Peyer's patch (tissue), 4 donors: ENCODE results near the gene PCYT1A. TPM values are rescaled to one million over a fixed set of nuclear protein-coding genes. Genes with fewer than 3 reads are reported as not detected.
"Not testable (repeated sequence)": the region's sequence is repeated elsewhere in the genome, so short reads cannot be mapped to it uniquely, and the experiment has no call there.

Experiments
- DNase-seq, 3 donors: peaks; one replicate each; pipeline ENCODE4 v3.0.0-alpha.2; 2017 to 2019
- H3K27ac ChIP-seq, 4 donors: fragments of 200-600 bp; sonication (generic); one replicate each; pipeline ENCODE4 v1.5.1; 2016 to 2019
- H3K27me3 ChIP-seq, 2 donors: fragments of 200-600 bp; sonication (generic); one replicate each; pipeline ENCODE4 v1.5.1; 2019
- H3K36me3 ChIP-seq, 3 donors: fragments of 200-600 bp; sonication (generic); one replicate each; pipeline ENCODE4 v1.5.1; 2016 to 2019
- H3K4me1 ChIP-seq, 4 donors: fragments of 200-600 bp; sonication (generic); one replicate each; pipeline ENCODE4 v1.5.1; 2016 to 2019
- H3K4me3 ChIP-seq, 4 donors: fragments of 200-600 bp; sonication (generic); 1 replicate in 3 of 4; 2 replicates in 1 of 4; pipeline ENCODE4 v1.5.1; 2016 to 2019; ENCODE audit warnings: mild to moderate bottlenecking in 1 of 4
- H3K9me3 ChIP-seq, 4 donors: fragments of 200-600 bp; sonication (generic); one replicate each; pipeline ENCODE4 v1.5.1; 2016 to 2019; ENCODE audit warnings: mild to moderate bottlenecking in 1 of 4
- CTCF ChIP-seq, 6 experiments: fragments of 450-650 bp in 4 of 6; fragments of 200-600 bp in 2 of 6; sonication (generic) in 1 of 6; IDR thresholded peaks; one replicate each; pipeline ENCODE4 v1.5.1; 2017 to 2019; ENCODE audit warnings: antibody characterized with exemption in 6 of 6, mild to moderate bottlenecking in 3 of 6, moderate library complexity in 1 of 6
- POLR2A ChIP-seq, 2 donors: fragments of 450-650 bp; IDR thresholded peaks; one replicate each; pipeline ENCODE4 v1.5.1; 2017; ENCODE audit warnings: antibody characterized with exemption in 2 of 2, mild to moderate bottlenecking in 2 of 2, moderate library complexity in 2 of 2
- small RNA-seq, 2 donors: library from RNA; depleted of rRNA; stranded (forward); fragments of <200 nt; gene quantifications; one replicate each; pipeline ENCODE3, GENCODE V24; 2016
- total RNA-seq, 4 donors: library from RNA; depleted of rRNA; stranded (reverse); fragments of >200 nt; gene quantifications; one replicate each; pipeline ENCODE4 v1.1.0, GENCODE V29; 2016

Gene PCYT1A
- total RNA-seq, 4 donors from 2014 or later: 168 to 211 (median 177) TPM

GRCh38 chr3:196186651-196187573 lies 100.6 kb downstream of the PCYT1A start:
- Histone ChIP-seq H3K36me3 (no peaks in the 10 kb centered on the region), H3K9me3 (no peaks in the 10 kb centered on the region), H3K27ac (peak overlapping the region; percentile 22 to 73 (median 38)), H3K4me1 (peaks cover 0 to 24% (median 8%) of the 10 kb centered on the region in 4 donors), H3K27me3 (no peaks in the 10 kb centered on the region), H3K4me3 (peak overlapping the region in 1 of 4 donors; percentile 23)
- DNase-seq: peak in 2 of 3 donors; percentile 62 to 80
- no peak for TF ChIP-seq POLR2A (IDR thresholded peaks at IDR 0.05)
- TF ChIP-seq CTCF (IDR thresholded peaks at IDR 0.05): no peak

GRCh38 chr3:196184881-196185280 lies 102.6 kb downstream of the PCYT1A start:
- TF ChIP-seq CTCF (IDR thresholded peaks at IDR 0.05) (no peak), POLR2A (IDR thresholded peaks at IDR 0.05) (no peak)
- no peaks in the 10 kb centered on the region for H3K27me3 ChIP-seq

GRCh38 chr3:196184169-196184432 lies 103.4 kb downstream of the PCYT1A start:
- H3K36me3 ChIP-seq, H3K27me3 ChIP-seq, DNase-seq, H3K9me3 ChIP-seq, H3K4me3 ChIP-seq: not testable (repeated sequence)
- H3K27ac ChIP-seq: peak overlapping the region in 3 of 4 donors; percentile 9 to 87 (median 71)
- peaks cover 4 to 42% (median 16%) of the 10 kb centered on the region in 4 donors for H3K4me1 ChIP-seq

More at GRCh38 chr3:196184881-196185280, 102.6 kb downstream of the PCYT1A start:
- no peak for DNase-seq
- Histone ChIP-seq H3K4me3 (no peak overlapping the region), H3K9me3 (no peaks in the 10 kb centered on the region), H3K4me1 (peaks cover 2 to 36% (median 11%) of the 10 kb centered on the region in 4 donors), H3K36me3 (no peaks in the 10 kb centered on the region), H3K27ac (no peak overlapping the region)

GRCh38 chr3:196181127-196181546 lies 106.4 kb downstream of the PCYT1A start:
- no peak overlapping the region for H3K4me3 ChIP-seq
- peak overlapping the region in 3 of 4 donors; percentile 2 to 40 (median 16) for H3K27ac ChIP-seq
- DNase-seq: no peak
- H3K36me3 ChIP-seq: no peaks in the 10 kb centered on the region
- H3K9me3 ChIP-seq: no peaks in the 10 kb centered on the region
- H3K4me1 ChIP-seq: peaks cover 4 to 37% (median 21%) of the 10 kb centered on the region in 4 donors
- no peaks in the 10 kb centered on the region for H3K27me3 ChIP-seq
- TF ChIP-seq CTCF (IDR thresholded peaks at IDR 0.05): no peak
- TF ChIP-seq POLR2A (IDR thresholded peaks at IDR 0.05): no peak

- Histone ChIP-seq H3K36me3 (no peaks in the 10 kb centered on the region), H3K4me3 (peak overlapping the region in 1 of 4 donors; percentile 16), H3K27me3 (no peaks in the 10 kb centered on the region), H3K9me3 (no peaks in the 10 kb centered on the region), H3K4me1 (peaks cover 4 to 37% (median 21%) of the 10 kb centered on the region in 4 donors), H3K27ac (peak overlapping the region; percentile 76 to 89 (median 78))
- TF ChIP-seq CTCF (IDR thresholded peaks at IDR 0.05): no peak
- TF ChIP-seq POLR2A (IDR thresholded peaks at IDR 0.05): no peak
- DNase-seq: no peak
These were observed 107.2 kb downstream of the PCYT1A start for GRCh38 chr3:196180346-196180745.

Small RNA genes lying within 50 kb of the gene (small RNA-seq; reads per million reads assigned to genes)
- gene AC069257.2 (0 reads per million in 2 donors), gene RF00019 (0 reads per million in 2 donors)

Other genes starting within 250 kb of the PCYT1A start
- gene TFRC, start 205.6 kb downstream of the PCYT1A start, total RNA-seq: 100 to 1,000 TPM; 102 to 200 (median 126) TPM
- not detected for gene ZDHHC19, start 76.3 kb downstream of the PCYT1A start, total RNA-seq
- 100 to 1,000 TPM in 3 of 4 donors, 10 to 100 TPM in 1; 25.6 to 284 (median 204) TPM for gene SLC51A, start 71.2 kb downstream of the PCYT1A start, total RNA-seq
- 1 to 10 TPM in 2 of 4 donors, not detected in 2; 2.3 to 6.0 TPM for gene DYNLT2B, start 30.5 kb upstream of the PCYT1A start, total RNA-seq
- not detected for gene TM4SF19, start 50.7 kb upstream of the PCYT1A start, total RNA-seq
- gene UBXN7, start 144.7 kb upstream of the PCYT1A start, total RNA-seq: 10 to 100 TPM; 12.3 to 64.4 (median 22.7) TPM
- gene RNF168, start 216.0 kb upstream of the PCYT1A start, total RNA-seq: 10 to 100 TPM; 13.3 to 56.1 (median 18.3) TPM
- gene SMCO1, start 227.6 kb upstream of the PCYT1A start, total RNA-seq: not detected